Choroid plexus epithelial cell (primary cell): ENCODE results near the gene TMEM151A.
A peak's percentile ranks its signal among the peaks of the same experiment; 100 is the strongest.

ENCODE experiments used
- DNase-seq: peaks from one replicate; pipeline ENCODE4 v3.0.0-alpha.2; 2010; ENCODE audit warnings: low read depth
- H3K4me3 ChIP-seq: 2 replicates; pipeline ENCODE4 v1.5.1; 2011; ENCODE audit warnings: low read depth, mild to moderate bottlenecking, control low read depth, low read length, moderate library complexity
- CTCF ChIP-seq: conservative IDR thresholded peaks from 2 replicates; pipeline ENCODE4 v1.5.1; 2011; ENCODE audit warnings: low read depth, mild to moderate bottlenecking, control low read depth, inconsistent platforms, low read length, moderate library complexity

The TMEM151A gene

GRCh38 chr11:66263231-66263630 lies 28.5 kb upstream of the TMEM151A start:
- no peak for DNase-seq
- no peak for TF ChIP-seq CTCF
- H3K4me3 ChIP-seq = no peak overlapping the region

GRCh38 chr11:66263785-66264184 lies 27.9 kb upstream of the TMEM151A start:
- DNase-seq = no peak
- H3K4me3 ChIP-seq = no peak overlapping the region
- no peak for TF ChIP-seq CTCF

- no peak overlapping the region for H3K4me3 ChIP-seq
- DNase-seq = no peak
- TF ChIP-seq CTCF = no peak
These were observed 27.3 kb upstream of the TMEM151A start for GRCh38 chr11:66264383-66264782.

DNA sequence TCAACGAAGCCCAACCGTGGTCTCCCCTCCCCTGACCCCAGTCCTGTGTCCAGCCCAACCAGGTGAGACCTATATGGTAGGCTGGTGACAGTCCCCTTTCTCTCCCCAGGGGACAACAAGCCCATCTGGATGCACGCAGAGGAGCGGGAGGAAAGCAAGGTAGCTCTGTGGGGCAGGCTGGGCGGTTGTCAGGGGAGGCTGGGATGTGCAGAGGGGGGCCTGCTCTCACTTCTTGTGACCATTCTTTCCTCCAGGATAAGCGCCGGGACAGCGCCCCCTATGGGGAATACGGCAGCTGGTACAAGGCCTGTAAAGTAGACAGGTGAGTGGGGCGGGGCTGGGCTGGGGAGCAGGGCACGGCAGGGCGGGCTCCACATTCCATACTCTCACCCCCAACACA lies 26.8 kb upstream of the TMEM151A start:
- TF ChIP-seq CTCF = peak; percentile 41
- no peak for DNase-seq
- no peak overlapping the region for H3K4me3 ChIP-seq

- no peak overlapping the region for H3K4me3 ChIP-seq
- no peak for DNase-seq
- no peak for TF ChIP-seq CTCF
These were observed 25.9 kb upstream of the TMEM151A start for GRCh38 chr11:66265531-66266377.

GRCh38 chr11:66266378-66267038 lies 25.2 kb upstream of the TMEM151A start:
- TF ChIP-seq CTCF = no peak
- no peak for DNase-seq
- H3K4me3 ChIP-seq = peak overlapping the region; percentile 72
